B cell (primary cell): ENCODE measurements around the gene RBBP8. TPM values are rescaled to one million over a fixed set of nuclear protein-coding genes. Genes with fewer than 3 reads are reported as not detected.

Experiments used
- ATAC-seq: fragments of 200-7000 bp; cut with Tn5 transposase; one replicate; pipeline ENCODE4 v1.10.0; 2021; ENCODE audit warnings: low read depth, mild to moderate bottlenecking, moderate number of reproducible peaks, moderate library complexity
- CTCF ChIA-PET: fragments of 350-600 bp; sonication (Branson Sonifier 250); formaldehyde crosslinking; loops from one replicate; lab custom pipeline; 2021; ENCODE audit warnings: antibody characterized with exemption, inconsistent platforms; lab: Charles Lee
- POLR2A ChIA-PET: fragments of 350-600 bp; sonication (Branson Sonifier 250); formaldehyde crosslinking; loops from one replicate; lab custom pipeline; 2021; ENCODE audit warnings: antibody characterized with exemption; lab: Charles Lee
- DNase-seq: peaks from one replicate; pipeline ENCODE4 v3.0.0; 2013
- H2AFZ ChIP-seq: 2 replicates; pipeline ENCODE4 v1.6.1; 2012; ENCODE audit warnings: mild to moderate bottlenecking, low read depth, low read length; ENCODE audit not compliant: insufficient read depth, poor library complexity, severe bottlenecking
- H3K27ac ChIP-seq, 2 donors: 1 replicate in 1 of 2; 2 replicates in 1 of 2; pipeline ENCODE4 v1.5.1; 2012 to 2013; ENCODE audit warnings: low read length in 2 of 2, mild to moderate bottlenecking in 2 of 2, moderate library complexity in 1 of 2
- H3K27me3 ChIP-seq, 4 experiments: fragments of 200-600 bp in 1 of 4; sonication (generic) in 1 of 4; replicated peaks in 1 of 4; 1 replicate in 2 of 4; 2 replicates in 2 of 4; pipeline versions ENCODE4 v1.6.1 to v1.7.0; 2013 to 2016; ENCODE audit warnings: low read length in 3 of 4, mild to moderate bottlenecking in 2 of 4, mixed read lengths in 1 of 4, moderate library complexity in 1 of 4; ENCODE audit not compliant: insufficient read depth in 4 of 4, control insufficient read depth in 3 of 4; ENCODE audit errors: control extremely low read depth in 1 of 4
- H3K36me3 ChIP-seq, 2 experiments: replicated peaks in 1 of 2; 1 replicate in 1 of 2; 2 replicates in 1 of 2; pipeline versions ENCODE4 v1.6.1 to v1.7.1; 2013; ENCODE audit warnings: low read length in 1 of 2; ENCODE audit not compliant: insufficient read depth in 2 of 2, control insufficient read depth in 1 of 2; ENCODE audit errors: control extremely low read depth in 1 of 2, extremely low read depth in 1 of 2
- H3K4me1 ChIP-seq, 2 donors: fragments of 200-600 bp in 1 of 2; sonication (generic) in 1 of 2; 1 replicate in 1 of 2; 2 replicates in 1 of 2; pipeline versions ENCODE4 v1.5.1 to v1.6.1; 2013 to 2017; ENCODE audit warnings: low read length in 2 of 2; ENCODE audit not compliant: control insufficient read depth in 2 of 2, insufficient read depth in 2 of 2
- H3K4me2 ChIP-seq: replicated peaks from 2 replicates; pipeline ENCODE3; 2012; ENCODE audit warnings: mild to moderate bottlenecking, low read depth, low read length; ENCODE audit not compliant: poor library complexity, severe bottlenecking
- H3K4me3 ChIP-seq, 5 experiments: fragments of 200-600 bp in 1 of 5; sonication (generic) in 1 of 5; 1 replicate in 3 of 5; 2 replicates in 2 of 5; pipeline versions ENCODE4 v1.5.1 to v1.7.0; 2011 to 2016; ENCODE audit warnings: low read length in 4 of 5, mild to moderate bottlenecking in 4 of 5, low read depth in 2 of 5, control low read depth in 1 of 5, moderate library complexity in 1 of 5; ENCODE audit not compliant: insufficient read depth in 1 of 5; ENCODE audit errors: control extremely low read depth in 1 of 5, extremely low read depth in 1 of 5
- H3K79me2 ChIP-seq: fragments of 200-600 bp; sonication (generic); one replicate; pipeline ENCODE4 v1.6.0; 2016; ENCODE audit warnings: low read length; ENCODE audit not compliant: control insufficient read depth, insufficient read depth
- H3K9ac ChIP-seq: fragments of 200-600 bp; sonication (generic); 2 replicates; pipeline ENCODE4 v1.6.1; 2017; ENCODE audit warnings: mild to moderate bottlenecking, low read length, moderate library complexity
- H3K9me3 ChIP-seq, 3 donors: one replicate each; pipeline versions ENCODE4 v1.6.1 to v1.7.1; 2013; ENCODE audit warnings: low read length in 2 of 3; ENCODE audit not compliant: control insufficient read depth in 2 of 3, insufficient read depth in 1 of 3; ENCODE audit errors: control extremely low read depth in 1 of 3
- H4K20me1 ChIP-seq: 2 replicates; pipeline ENCODE4 v1.6.0; 2012; ENCODE audit warnings: mild to moderate bottlenecking, low read length; ENCODE audit not compliant: insufficient read depth, control insufficient read depth, poor library complexity, severe bottlenecking
- H3K27ac Mint-ChIP-seq: one replicate; pipeline ENCODE4 v1.8.0; 2021; ENCODE audit warnings: mixed read lengths
- H3K27me3 Mint-ChIP-seq: one replicate; pipeline ENCODE4 v1.8.0; 2021; ENCODE audit warnings: mixed read lengths
- H3K4me1 Mint-ChIP-seq: one replicate; pipeline ENCODE4 v1.8.0; 2021; ENCODE audit warnings: mixed read lengths
- H3K4me3 Mint-ChIP-seq: one replicate; pipeline ENCODE4 v1.8.0; 2021; ENCODE audit warnings: mixed read lengths
- H3K9me3 Mint-ChIP-seq: one replicate; pipeline ENCODE4 v1.8.0; 2022; ENCODE audit warnings: mixed read lengths; ENCODE audit not compliant: insufficient read depth
- CTCF ChIP-seq: fragments of 200-600 bp; IDR thresholded peaks from one replicate; pipeline ENCODE4 v1.8.0; 2022; ENCODE audit warnings: antibody characterized with exemption, mild to moderate bottlenecking
- EZH2 ChIP-seq: IDR thresholded peaks from 2 replicates; pipeline ENCODE4 v1.6.1; 2012; ENCODE audit warnings: borderline replicate concordance, low read depth, mild to moderate bottlenecking, moderate library complexity, low read length; ENCODE audit not compliant: insufficient read depth, poor library complexity, severe bottlenecking
- WGBS: methylation state at CpG from one replicate; pipeline ENCODE4 v1.1.5; 2013; ENCODE audit warnings: missing lambda C conversion rate; ENCODE audit not compliant: insufficient coverage; 5-methylcytosine and 5-hydroxymethylcytosine counted together
- intact Hi-C: fragments of 100-400 bp; cut with micrococcal nuclease; formaldehyde crosslinking; loops from one replicate; pipeline ENCODE4 v1.10.0; 2022
- polyA plus RNA-seq: library from polyadenylated mRNA; depleted of rRNA; stranded (reverse); fragments of >200 nt; gene quantifications from 2 replicates; pipeline ENCODE4 v1.2.3, GENCODE V29; 2012
- total RNA-seq, 2 donors: library from RNA; stranded (reverse); fragments of 120-200 nt in 1 of 2; gene quantifications; 1 replicate in 1 of 2; 2 replicates in 1 of 2; pipeline versions ENCODE4 v1.2.3 to v1.2.4, GENCODE V29; 2013 to 2022

RBBP8 gene
- total and polyA plus RNA-seq, 2 donors (not counting 1 experiment from before 2014, with no cell fraction given) = 2.9 to 18.0 TPM

GRCh38 chr18:22999212-22999611, 66.1 kb downstream of the RBBP8 start:
- TF ChIP-seq CTCF (no peak), EZH2 (no peak)
- intact Hi-C loops = no loop called here
- ATAC-seq (no peak), DNase-seq (no peak)
- H3K4me3 ChIP-seq = no peak overlapping the region
- peaks cover 0 to 7% of the 10 kb centered on the region in 2 experiments for H3K36me3 ChIP-seq
- H2AFZ ChIP-seq = no peak overlapping the region
- H3K27ac ChIP-seq = no peak overlapping the region
- H3K27me3 ChIP-seq = no peaks in the 10 kb centered on the region
- H3K9ac ChIP-seq = no peak overlapping the region
- WGBS = no CpG with 5 or more reads among the region's 1 CpG
- no peaks in the 10 kb centered on the region for H3K9me3 ChIP-seq
- no peaks in the 10 kb centered on the region for H3K79me2 ChIP-seq
- Mint-ChIP-seq H3K27me3 (no peaks in the 10 kb centered on the region), H3K9me3 (no peaks in the 10 kb centered on the region), H3K4me1 (no peaks in the 10 kb centered on the region), H3K4me3 (no peak overlapping the region), H3K27ac (no peak overlapping the region)
- no peaks in the 10 kb centered on the region for H4K20me1 ChIP-seq
- ChIA-PET CTCF (no interaction called here), POLR2A (no interaction called here)
- H3K4me1 ChIP-seq = no peaks in the 10 kb centered on the region
- H3K4me2 ChIP-seq = no peak overlapping the region

- H3K4me2 ChIP-seq = no peak overlapping the region
- no CpG with 5 or more reads among the region's 2 CpGs for WGBS
- no peaks in the 10 kb centered on the region for H3K27me3 Mint-ChIP-seq
- no peaks in the 10 kb centered on the region for H3K79me2 ChIP-seq
- TF ChIP-seq EZH2 (no peak), CTCF (no peak)
- peaks cover 0 to 7% of the 10 kb centered on the region in 2 experiments for H3K36me3 ChIP-seq
- CTCF ChIA-PET = no interaction called here
- no peaks in the 10 kb centered on the region for H3K9me3 Mint-ChIP-seq
- no peak overlapping the region for H3K9ac ChIP-seq
- POLR2A ChIA-PET = no interaction called here
- H3K27me3 ChIP-seq = no peaks in the 10 kb centered on the region
- intact Hi-C loops = no loop called here
- DNase-seq = no peak
- H3K4me3 ChIP-seq = no peak overlapping the region
- no peak overlapping the region for H3K27ac ChIP-seq
- no peak overlapping the region for H2AFZ ChIP-seq
- H3K9me3 ChIP-seq = no peaks in the 10 kb centered on the region
- no peak for ATAC-seq
- no peaks in the 10 kb centered on the region for H3K4me1 Mint-ChIP-seq
- no peak overlapping the region for H3K4me3 Mint-ChIP-seq
- H3K4me1 ChIP-seq = no peaks in the 10 kb centered on the region
- no peak overlapping the region for H3K27ac Mint-ChIP-seq
- H4K20me1 ChIP-seq = no peaks in the 10 kb centered on the region
Observed at GRCh38 chr18:22999647-23000046, 66.5 kb downstream of the RBBP8 start.
